ENCODE results near the gene SLC47A1.

GRCh38 chr17:19495828-19496528, 37.7 kb upstream of the SLC47A1 start:
- TF ChIP-seq CHD1 (IDR thresholded peaks at IDR 0.05; ENCODE audit: low read depth, low read length) (no peak), KDM5A (IDR thresholded peaks at IDR 0.05; ENCODE audit: low read length) (no peak)

Data from H1 (cell line).